AG04450 (cell line): ENCODE data around the gene APOM. TPM values are rescaled to one million over a fixed set of nuclear protein-coding genes. Genes with fewer than 3 reads are reported as not detected.

ENCODE experiments used
- CTCF ChIA-PET: fragments of 300-600, 350-600 bp; formaldehyde crosslinking; extraction: SDS; loops from one replicate; lab custom pipeline; 2022; ENCODE audit warnings: antibody characterized with exemption, inconsistent platforms; lab: Charles Lee
- POLR2A ChIA-PET: fragments of 350-600 bp; formaldehyde crosslinking; extraction: SDS; loops from one replicate; lab custom pipeline; 2021; ENCODE audit warnings: antibody characterized with exemption, inconsistent platforms; lab: Yijun Ruan, JAX
- DNase-seq: peaks from one replicate; pipeline ENCODE4 v3.0.0-alpha.2; 2011; ENCODE audit warnings: low read depth, low spot score
- H3K27ac ChIP-seq: one replicate; pipeline ENCODE4 v1.5.1; 2012; ENCODE audit warnings: low read depth, low read length, control low read depth
- H3K27me3 ChIP-seq: one replicate; pipeline ENCODE4 v1.6.0; 2012; ENCODE audit warnings: low read length; ENCODE audit not compliant: control insufficient read depth, insufficient read depth
- H3K4me3 ChIP-seq: 2 replicates; pipeline ENCODE4 v1.5.1; 2011; ENCODE audit warnings: mild to moderate bottlenecking, low read depth, low read length, control low read depth
- H3K9me3 ChIP-seq: 2 replicates; pipeline ENCODE4 v1.5.1; 2012; ENCODE audit warnings: low read length; ENCODE audit not compliant: control insufficient read depth, insufficient read depth
- CTCF ChIP-seq: IDR thresholded peaks from 2 replicates; pipeline ENCODE4 v1.5.1; 2011; ENCODE audit warnings: low read depth, low read length, control low read depth, inconsistent platforms
- polyA plus RNA-seq: library from polyadenylated mRNA; depleted of rRNA; stranded (reverse); fragments of >200 nt; gene quantifications from 2 replicates; pipeline ENCODE4 v1.2.3, GENCODE V29; 2011

The APOM gene
- polyA plus RNA-seq, 1 experiment = 2.8 TPM

- POLR2A ChIA-PET = interaction anchor here (0.8 kb wide), 2 partner anchors 23 to 155 kb away, joined by 3 to 10 read pairs; partner anchors contain the start of gene ABHD16A
- TF ChIP-seq CTCF = peak; percentile 66
Observed at GRCh38 chr6:31680226-31681134, 24.8 kb downstream of the APOM start, which contains the start of gene LY6G5C. Gene LY6G5C (minus strand): TSS chr6:31681067. CDS start chr6:31680373, 694 bp downstream.

GRCh38 chr6:31681135-31681671 lies 25.5 kb downstream of the APOM start:
- TF ChIP-seq CTCF = no peak; the same call in 1 of the 2 replicates
- ChIA-PET CTCF (interaction anchor here (0.7 to 2.1 kb wide), 13 partner anchors 9 to 271 kb away, joined by 3 to 9 read pairs (median 5); partner anchors contain the start of genes LSM2 and LY6G5B), POLR2A (interaction anchor here (0.6 to 0.8 kb wide), 3 partner anchors 22 to 168 kb away, joined by 3 to 10 read pairs (median 6); partner anchors contain the start of gene ABHD16A)
- H3K4me3 ChIP-seq = peak overlapping the region; percentile 57
- H3K27ac ChIP-seq = peak overlapping the region; percentile 78
- H3K9me3 ChIP-seq = no peaks in the 10 kb centered on the region
- H3K27me3 ChIP-seq = no peaks in the 10 kb centered on the region
- no peak for DNase-seq

More at GRCh38 chr6:31680226-31681134, 24.8 kb downstream of the APOM start, which contains the start of gene LY6G5C:
- Histone ChIP-seq H3K27me3 (no peaks in the 10 kb centered on the region), H3K27ac (peak within 1 kb of the TSS; percentile 78), H3K4me3 (peak within 1 kb of the TSS; percentile 57), H3K9me3 (no peaks in the 10 kb centered on the region)
- CTCF ChIA-PET = interaction anchor here (0.6 to 2.1 kb wide), 16 partner anchors 10 to 272 kb away, joined by 3 to 9 read pairs (median 4); partner anchors contain the start of genes LSM2 and LY6G5B
- DNase-seq = peak; percentile 91

- no peaks in the 10 kb centered on the region for H3K9me3 ChIP-seq
- no peak for DNase-seq
- no peaks in the 10 kb centered on the region for H3K27me3 ChIP-seq
- ChIA-PET POLR2A (no interaction called here), CTCF (no interaction called here)
- TF ChIP-seq CTCF = no peak
- H3K27ac ChIP-seq = no peak overlapping the region
- no peak overlapping the region for H3K4me3 ChIP-seq
Observed at GRCh38 chr6:31683591-31683990, 27.9 kb downstream of the APOM start.

- no peak overlapping the region for H3K27ac ChIP-seq
- DNase-seq = no peak
- H3K27me3 ChIP-seq = no peaks in the 10 kb centered on the region
- CTCF ChIA-PET = no interaction called here
- TF ChIP-seq CTCF = no peak
- H3K9me3 ChIP-seq = no peaks in the 10 kb centered on the region
- POLR2A ChIA-PET = no interaction called here
- H3K4me3 ChIP-seq = no peak overlapping the region
Observed at GRCh38 chr6:31686483-31686882, 30.8 kb downstream of the APOM start.
